Testis (tissue), 2 donors: Measurements from ENCODE around the gene KANK2.

Experiments used
- POLR2A ChIP-seq: fragments of 450-650 bp; IDR thresholded peaks from one replicate; pipeline ENCODE4 v1.6.1; 2017; ENCODE audit warnings: antibody characterized with exemption, mild to moderate bottlenecking, moderate library complexity
- TF ChIP-seq, protein P1 (sequence below), 3 experiments: fragments of 450-650 bp in 2 of 3; fragments of 200-600 bp in 1 of 3; sonication (generic) in 1 of 3; IDR thresholded peaks; one replicate each; pipeline ENCODE4 v1.5.1; 2016 to 2019; ENCODE audit warnings: antibody characterized with exemption in 3 of 3, mild to moderate bottlenecking in 2 of 3, moderate library complexity in 1 of 3

DNA sequence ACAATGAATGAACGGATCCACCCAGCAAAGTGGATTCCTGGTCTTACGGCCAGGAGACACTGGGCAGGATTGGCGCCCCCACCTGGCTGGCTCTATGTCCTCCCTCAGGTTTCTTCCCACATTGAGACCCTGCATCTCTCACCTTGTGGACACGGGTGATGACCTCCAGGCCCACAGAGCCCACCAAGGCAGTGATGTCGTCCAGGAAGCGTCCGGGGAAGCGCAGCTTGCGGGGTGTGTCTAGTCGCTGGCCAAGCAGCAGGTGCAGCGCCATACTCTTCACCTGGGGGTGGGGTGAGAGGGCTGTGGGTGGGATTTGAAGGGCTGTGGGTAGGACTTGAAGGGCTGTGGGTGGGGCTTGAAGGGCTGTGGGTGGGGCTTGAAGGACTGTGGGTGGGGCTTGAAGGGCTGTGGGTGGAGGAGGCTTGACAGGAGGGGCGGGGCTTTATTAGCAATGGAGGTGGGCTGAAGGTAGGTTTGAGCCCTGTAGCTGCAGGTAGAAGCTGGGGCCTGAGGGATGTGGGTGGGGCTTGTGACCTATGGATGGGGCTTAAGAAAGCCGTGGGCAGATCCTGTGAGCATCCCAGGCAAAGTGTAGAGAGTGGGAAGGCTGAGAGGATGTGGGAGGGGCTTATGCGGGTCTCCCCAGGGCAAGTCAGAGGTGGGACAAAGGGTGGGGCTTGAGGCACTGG is 30.0 kb upstream of the KANK2 start:
- TF ChIP-seq, protein P1, sequence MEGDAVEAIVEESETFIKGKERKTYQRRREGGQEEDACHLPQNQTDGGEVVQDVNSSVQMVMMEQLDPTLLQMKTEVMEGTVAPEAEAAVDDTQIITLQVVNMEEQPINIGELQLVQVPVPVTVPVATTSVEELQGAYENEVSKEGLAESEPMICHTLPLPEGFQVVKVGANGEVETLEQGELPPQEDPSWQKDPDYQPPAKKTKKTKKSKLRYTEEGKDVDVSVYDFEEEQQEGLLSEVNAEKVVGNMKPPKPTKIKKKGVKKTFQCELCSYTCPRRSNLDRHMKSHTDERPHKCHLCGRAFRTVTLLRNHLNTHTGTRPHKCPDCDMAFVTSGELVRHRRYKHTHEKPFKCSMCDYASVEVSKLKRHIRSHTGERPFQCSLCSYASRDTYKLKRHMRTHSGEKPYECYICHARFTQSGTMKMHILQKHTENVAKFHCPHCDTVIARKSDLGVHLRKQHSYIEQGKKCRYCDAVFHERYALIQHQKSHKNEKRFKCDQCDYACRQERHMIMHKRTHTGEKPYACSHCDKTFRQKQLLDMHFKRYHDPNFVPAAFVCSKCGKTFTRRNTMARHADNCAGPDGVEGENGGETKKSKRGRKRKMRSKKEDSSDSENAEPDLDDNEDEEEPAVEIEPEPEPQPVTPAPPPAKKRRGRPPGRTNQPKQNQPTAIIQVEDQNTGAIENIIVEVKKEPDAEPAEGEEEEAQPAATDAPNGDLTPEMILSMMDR (IDR thresholded peaks at IDR 0.05): no peak
- no peak for TF ChIP-seq POLR2A
